Hypothalamus (tissue), 51 donors: Measurements from ENCODE around the gene RO60.
A peak's percentile ranks its signal among the peaks of the same experiment; 100 is the strongest.

Experiments used
- DNase-seq, 51 donors: peaks; one replicate each; lab custom pipeline; 2025; lab: John Stamatoyannopoulos, UW

Gene RO60

DNA sequence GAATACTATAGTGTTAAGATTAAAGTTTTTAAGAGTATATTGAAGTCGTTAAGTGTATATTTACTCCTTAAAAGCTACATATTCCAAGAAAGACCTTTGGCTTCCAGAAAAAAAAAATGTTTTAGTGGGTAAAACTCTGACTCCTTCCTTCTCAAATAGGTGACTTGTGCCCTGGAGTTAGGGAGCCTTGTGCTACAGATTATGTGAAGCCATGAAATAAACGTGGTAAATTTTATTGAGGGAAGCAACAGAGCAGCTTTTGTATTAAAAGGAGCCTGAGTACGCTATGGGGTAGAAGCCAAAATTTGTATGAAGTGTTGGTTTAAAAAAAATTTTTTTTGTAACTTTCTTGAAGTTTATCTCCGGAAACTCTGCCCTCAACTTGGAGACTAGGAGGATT is 994 bp downstream of the RO60 start:
- DNase-seq, result no peak

DNA sequence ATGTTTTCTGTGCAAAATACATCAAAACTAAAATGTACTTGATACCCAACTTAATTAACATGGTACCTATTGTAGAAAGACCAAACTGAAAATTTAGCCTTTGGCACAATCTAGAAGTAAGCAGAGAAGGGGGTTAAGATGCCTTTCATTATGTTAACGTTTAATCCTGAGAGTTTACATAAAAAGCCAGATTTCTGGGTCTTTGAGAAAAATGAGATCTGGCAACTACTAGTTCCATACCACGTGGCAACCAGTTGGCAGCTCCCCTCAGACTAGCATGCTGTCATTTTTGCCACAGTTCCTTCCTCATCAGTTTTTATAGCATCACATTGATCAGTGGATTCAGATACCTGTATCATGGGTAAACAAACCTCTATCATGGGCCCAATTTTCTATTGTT is 1.5 kb downstream of the RO60 start:
- no peak for DNase-seq

DNA sequence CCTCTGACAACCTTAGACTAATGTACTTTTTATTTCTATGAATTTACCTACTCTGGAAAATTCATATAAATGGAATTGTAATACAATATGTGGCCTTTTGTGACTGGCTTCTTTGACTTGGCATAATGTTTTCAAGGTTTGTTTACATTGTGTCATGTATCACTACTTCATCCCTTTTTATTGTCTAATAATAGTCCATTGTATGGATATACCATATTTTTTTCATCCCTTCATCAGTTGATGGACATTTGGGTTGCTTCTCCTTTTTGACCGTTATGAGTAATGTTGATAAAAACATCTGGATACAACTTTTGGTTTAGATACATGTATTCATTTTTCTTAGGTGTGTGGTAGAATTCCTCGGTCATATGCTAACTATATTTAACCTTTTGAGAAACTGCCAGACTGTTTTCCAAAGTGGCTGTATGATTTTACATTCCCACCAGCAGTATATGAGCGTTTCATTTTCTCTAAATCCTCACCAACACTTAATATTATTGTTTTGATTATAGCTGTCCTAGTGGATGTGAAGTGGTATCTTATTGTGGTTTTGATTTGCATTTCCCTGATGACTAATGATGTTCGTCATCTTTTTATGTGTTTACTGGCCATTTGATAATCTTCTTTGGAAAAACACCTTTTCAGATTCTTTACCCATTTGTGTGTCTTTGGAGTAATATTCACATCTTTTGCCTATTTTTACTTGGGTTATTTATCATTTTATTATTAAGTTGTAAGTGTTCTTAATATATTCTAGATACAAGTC is 3.5 kb downstream of the RO60 start:
- DNase-seq, result no peak

DNA sequence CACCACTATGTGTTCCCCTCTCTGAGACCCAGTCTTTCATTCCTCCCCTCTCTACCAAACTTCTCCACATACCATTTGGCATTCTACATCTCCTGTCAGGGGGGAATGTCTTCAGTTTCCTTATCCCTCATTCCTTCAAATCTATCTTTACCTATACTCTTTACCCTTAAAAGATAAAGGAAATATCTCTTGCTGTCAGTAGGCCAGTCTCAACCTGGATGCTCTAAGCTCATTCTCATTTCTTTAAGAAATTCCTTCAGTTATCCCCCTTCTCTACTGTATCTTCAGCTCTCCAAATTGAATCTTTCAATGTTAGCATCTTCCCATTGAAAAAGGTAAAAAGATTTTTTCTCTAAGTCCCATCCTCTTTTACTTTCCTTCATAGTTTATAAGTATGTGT is 6.5 kb downstream of the RO60 start:
- DNase-seq, result no peak

DNA sequence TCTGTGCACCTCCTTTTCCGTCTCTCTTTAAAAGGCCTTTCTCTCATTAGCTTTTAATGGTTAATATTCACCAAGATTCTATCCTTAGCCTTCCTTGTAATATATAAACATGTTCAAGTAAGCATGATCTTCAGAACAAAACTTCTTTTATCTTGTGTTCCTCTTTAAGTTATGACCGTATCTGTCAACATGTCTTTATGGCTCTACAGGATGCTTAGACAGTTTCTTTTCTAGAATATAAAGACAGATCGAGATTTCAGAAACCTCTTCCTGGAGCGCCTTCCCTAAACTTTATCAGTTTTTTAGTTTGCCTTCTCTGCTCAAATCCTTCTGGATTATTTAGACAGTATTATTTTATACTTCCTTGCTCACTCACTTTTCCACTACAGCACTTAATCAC is 7.2 kb downstream of the RO60 start:
- no peak for DNase-seq

DNA sequence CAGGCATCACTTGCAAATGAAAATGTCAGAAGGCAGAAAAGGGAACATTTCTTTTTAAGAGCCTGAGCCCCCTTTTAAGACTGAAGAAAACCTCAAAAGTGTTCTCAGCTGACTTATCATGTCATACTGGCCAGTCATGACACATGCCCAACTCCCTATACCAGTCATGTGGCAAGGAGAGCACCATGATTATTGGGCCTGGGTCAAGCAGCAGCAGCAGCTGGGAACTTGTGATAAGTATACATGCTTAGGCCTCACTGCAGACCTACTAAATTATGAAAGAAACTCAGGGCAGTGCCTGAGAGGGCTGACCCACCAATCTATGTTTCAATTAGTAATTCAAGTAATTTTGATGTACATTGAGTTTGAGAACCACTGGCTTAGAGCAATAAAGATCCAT is 8.6 kb downstream of the RO60 start:
- DNase-seq, result no peak

DNA sequence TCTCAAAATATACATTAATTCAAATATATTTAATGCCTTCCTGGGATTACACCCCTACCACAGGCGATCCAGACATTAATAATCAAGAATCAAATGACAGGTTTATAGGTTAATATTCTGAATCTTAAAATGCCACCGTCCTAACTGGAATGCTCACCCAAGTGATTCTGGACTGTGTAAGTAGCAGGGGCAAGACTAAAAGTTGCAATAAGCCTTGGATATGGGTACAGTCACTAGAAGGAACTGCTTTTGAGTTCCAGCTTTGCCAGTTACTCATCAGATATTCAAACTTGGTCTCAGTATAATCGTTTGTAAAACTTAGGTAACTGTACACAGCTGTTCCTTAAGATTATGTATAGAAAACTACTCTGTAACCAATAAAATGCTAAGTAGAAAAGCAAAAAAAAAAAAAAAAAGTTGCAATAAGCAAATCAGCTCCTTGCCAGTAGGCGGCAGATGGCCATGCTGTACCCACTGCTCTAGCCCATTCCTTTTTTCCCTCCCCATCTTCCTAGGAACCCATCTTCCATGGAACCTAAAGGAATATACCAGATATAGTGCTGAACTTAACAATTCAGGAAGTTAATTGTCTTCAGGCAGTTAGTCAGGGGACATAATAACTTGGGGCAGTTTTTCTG is 10.5 kb downstream of the RO60 start:
- no peak for DNase-seq

DNA sequence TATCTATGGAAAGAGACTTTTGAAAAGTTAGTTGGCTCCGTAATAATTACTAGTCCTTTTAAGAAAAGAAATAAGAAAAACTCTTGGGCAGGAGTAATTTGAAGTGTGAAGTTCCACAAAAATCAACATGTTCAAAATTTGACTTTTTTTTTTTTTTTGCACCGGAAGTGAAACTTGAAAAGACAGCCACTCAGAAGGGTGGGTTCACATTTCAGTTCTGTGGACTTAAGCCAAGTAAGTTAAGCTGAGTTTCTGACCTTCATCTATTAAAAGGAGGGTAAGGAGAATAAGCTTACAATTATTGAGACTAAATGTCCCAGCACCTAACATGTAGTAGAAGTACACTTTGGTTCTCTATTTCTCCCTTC is 11.0 kb downstream of the RO60 start:
- no peak for DNase-seq

DNA sequence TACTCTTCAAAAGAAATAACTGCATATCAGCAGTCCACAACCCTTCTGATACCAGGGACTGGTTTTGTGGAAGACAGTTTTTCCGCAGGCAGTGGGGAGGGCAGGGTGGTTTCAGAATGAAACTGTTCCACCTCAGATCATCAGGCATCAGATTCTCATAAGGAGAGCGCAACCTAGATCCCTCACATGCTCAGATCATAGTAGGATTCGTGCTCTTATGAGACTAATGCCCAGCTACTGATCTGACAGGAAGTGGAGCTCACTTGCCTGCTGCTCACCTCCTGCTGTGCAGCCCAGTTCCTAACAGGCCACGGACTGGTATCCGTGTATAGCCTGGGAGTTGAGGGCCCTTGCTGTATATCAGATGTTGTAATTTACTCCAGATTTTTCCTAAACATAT is 11.5 kb downstream of the RO60 start:
- no peak for DNase-seq

DNA sequence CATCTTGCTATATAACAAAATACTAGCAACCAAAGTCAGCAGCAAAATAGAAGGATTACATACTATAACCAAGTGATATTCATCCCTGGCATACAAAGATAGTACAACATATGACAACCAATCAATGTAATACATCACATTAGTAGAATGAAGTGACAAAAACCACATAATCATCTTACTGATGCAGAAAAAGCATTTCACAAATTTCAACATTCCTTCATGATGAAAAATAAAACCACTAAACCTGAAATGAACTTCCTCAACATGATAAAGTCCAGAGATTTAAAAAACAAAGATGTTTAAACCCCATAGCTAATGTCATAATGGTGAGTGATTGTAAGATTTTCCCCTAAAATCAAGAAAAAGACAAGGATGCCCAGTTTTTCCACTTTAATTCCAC is 18.6 kb downstream of the RO60 start:
- DNase-seq, result no peak

DNA sequence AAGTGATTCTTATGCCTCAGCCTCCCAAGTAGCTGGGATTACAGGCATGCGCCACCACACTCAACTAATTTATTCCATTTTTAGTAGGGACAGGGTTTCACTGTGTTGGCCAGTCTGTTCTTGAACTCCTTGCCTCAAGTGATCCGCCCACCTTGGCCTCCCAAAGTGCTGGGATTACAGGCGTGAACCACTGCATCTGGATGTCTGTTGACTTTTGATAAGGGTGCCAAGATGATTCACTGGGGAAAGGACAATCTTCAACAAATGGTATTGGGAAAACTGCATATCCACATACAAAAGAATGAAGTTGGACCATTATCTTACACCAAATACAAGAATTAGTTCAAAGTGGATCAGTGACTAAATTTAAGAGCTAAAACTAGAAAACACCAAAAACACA is 19.8 kb downstream of the RO60 start:
- DNase-seq, result no peak

DNA sequence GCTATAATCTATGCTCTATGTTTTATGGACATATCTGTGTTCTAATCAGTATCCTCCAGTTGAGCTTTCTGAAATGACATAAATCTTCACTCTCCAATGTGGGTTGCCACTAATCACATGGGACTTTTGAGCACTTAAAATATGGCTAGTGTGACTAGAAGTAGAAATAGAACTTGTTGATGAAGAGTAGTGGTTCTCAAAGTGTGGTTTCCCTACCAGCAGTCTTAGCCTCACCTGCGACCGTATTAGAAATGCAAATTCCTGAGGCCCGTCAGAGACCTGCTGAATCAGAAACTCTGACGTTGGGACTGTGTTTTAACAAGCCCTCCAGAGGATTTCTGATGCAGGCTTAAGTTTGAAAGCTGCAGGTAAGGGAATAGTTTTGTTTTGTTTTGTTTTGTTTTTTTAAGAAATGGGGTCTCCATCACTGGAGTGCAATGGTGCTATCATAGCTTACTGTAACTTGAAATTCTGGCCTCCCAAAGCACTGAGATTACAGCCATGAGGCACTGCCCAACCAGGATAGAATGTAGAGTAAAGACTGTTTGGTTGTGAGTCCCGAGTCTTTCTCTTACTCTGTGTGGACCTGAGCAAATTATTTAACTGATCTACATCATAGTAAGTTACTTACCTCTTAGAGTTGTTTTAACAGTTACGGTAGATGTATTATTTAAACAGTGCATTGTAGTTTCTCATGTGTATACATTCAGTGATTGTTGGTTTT is 24.1 kb downstream of the RO60 start:
- DNase-seq, result no peak

GRCh38 chr1:193085263-193085662 is 25.9 kb downstream of the RO60 start:
- no peak for DNase-seq

DNA sequence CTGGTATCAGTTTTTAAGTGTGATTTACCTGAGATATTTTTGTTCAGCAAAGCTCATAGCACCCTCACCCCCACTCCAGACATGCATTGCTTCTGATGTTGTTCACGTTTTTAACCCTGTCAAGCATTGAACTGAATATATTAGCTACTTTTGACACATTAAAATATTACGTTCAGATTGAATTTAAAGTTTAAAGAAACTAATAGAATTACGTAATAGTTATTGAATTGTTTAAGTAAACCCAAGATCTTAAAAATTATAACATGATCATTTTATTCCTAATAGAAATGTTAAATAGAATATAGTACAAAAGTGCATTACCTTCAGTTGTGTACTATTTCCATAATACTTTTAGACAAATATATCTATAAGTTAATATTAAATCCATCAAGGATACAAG is 26.9 kb downstream of the RO60 start:
- no peak for DNase-seq

- no peak for DNase-seq
Measured at GRCh38 chr1:193087893-193088292, 28.5 kb downstream of the RO60 start.

DNA sequence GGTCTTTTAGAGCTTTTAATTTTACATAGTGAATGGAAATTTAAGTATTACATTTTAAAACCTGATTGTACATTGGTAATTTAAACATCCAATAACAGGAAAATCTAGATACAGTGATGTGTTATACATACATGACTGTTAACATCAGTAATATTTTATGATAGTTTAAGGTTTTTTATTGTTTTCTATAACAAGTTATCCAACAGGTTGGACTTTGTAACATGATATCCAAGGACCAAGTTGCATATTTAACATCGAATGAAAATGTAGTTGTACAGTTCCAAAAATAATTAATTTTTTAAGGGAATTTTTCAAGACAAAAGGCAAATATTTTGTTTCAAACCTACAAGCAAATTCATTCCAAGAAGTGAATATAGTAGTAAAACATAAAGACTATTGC is 31.5 kb downstream of the RO60 start:
- DNase-seq, result no peak

DNA sequence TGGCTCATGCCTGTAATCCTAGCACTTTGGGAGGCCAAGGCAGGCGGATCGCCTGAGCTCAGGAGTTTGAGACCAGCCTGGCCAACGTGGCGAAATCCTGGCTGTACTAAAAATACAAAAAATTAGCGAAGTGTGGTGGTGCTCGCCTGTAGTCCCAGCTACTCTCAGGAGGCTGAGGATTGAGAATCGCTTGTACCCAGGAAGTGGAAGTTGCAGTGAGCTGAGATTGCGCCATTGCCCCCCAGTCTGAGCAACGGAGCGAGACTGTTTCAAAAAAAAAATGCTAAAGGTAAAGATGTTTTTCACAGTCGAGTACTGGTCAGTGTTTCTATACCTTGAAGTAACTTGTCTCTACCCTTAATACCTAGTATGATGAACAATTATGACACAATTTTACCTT is 34.7 kb downstream of the RO60 start:
- no peak for DNase-seq

GRCh38 chr1:193102662-193103061 is 43.2 kb downstream of the RO60 start:
- DNase-seq, result no peak

DNA sequence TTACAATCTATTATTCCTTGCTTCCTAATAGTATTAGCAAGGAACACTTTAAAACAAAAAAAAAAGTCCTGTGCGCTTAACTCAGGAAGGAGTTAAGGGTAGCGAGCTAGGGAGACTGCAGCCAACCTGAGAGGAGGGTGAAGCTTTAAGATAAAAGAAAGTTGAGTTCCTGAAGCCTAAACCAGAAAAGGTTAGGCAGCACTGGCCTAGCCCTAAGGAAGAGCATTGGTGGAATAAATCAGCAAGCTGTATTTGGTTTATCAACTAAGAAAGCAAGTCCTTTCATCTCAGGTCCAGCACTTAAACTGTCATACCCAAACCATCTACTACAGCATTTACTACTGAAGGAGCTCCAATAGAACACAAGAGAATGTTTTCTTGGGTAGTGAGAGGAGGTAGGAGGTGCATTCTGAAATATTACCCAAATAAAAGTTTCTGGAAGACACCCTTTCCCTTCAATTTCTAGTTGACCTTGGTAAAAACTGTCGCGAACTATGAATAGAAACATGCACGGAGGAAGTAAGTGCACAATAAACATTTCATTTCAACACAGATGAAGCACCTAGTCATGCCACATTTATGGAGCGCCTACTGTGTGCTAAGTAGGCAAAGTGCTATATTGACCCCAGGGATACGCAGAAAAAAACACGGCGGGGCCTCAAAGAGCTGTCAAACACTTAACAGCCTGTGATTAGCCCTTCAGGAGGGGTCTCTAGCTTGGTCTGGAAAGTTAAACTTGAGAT is 44.5 kb downstream of the RO60 start:
- DNase-seq, result peak in 1 of 51 donors; percentile 41

DNA sequence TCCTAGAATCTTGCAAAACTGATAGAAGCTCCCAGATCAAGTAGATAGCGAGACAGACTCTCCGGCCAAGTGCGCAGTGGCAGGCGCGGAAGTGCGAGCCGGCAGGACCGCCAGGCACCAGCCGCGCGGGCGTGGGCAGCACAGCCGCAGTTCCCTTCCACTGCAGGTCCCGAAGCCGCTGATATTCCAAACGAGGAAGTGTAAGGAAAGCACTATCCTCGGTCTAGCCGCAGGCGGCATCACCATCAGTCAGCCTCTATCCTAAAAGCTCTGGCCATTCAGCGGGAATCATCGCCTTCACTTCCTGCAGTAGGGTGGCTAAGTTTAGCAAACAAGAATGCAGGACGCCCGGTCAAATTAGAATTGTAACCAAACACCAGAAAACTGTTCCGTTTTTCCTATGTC is 45.1 kb downstream of the RO60 start:
- DNase-seq, result peak in 31 of 51 donors; percentile 4 to 69 (median 24)
